Cardiac septum (tissue), 1 donor: ENCODE measurements around the gene CSF3. TPM values are rescaled to one million over a fixed set of nuclear protein-coding genes. Genes with fewer than 3 reads are reported as not detected.

Experiments
- DNase-seq: peaks from one replicate; pipeline ENCODE4 v3.0.0-alpha.2; 2020; ENCODE audit warnings: low spot score
- intact Hi-C: fragments of 100-400 bp; cut with DNase I; formaldehyde crosslinking; loops from one replicate; pipeline ENCODE4 v1.14.0; 2022
- total RNA-seq: library from RNA; stranded (reverse); fragmentation: NEBNext Ultra II Directional; extraction: Animal tissue kit (Norgen Biotek cat#: 25700); gene quantifications from one replicate; pipeline ENCODE4 v1.2.1, GENCODE V29; 2021
- donor health status: DM: no; HTN: no; CAD: no.

The CSF3 gene
- total RNA-seq, 1 donor from 2014 or later: not detected

DNA sequence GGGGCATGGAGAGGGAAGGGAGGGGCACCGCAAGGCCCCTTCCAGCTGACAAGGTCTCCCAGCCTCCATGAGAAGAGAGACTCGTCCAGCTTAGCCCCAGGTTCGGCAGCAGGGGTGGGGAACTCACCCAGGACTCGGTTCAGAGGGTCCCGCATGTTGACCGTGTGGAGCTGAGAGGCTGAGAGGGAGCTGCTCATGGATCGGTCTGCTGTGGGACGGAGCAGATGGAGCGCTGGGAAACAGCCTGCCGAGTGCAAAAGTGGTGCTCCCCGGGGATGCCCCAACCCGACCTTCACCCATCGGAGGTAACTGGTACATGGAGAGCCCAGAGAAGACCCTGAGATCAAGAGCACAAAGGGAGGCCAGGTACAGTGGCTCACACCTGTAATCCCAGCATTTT is 4.9 kb downstream of the CSF3 start:
- DNase-seq: no peak
- intact Hi-C loops: no loop called here

DNA sequence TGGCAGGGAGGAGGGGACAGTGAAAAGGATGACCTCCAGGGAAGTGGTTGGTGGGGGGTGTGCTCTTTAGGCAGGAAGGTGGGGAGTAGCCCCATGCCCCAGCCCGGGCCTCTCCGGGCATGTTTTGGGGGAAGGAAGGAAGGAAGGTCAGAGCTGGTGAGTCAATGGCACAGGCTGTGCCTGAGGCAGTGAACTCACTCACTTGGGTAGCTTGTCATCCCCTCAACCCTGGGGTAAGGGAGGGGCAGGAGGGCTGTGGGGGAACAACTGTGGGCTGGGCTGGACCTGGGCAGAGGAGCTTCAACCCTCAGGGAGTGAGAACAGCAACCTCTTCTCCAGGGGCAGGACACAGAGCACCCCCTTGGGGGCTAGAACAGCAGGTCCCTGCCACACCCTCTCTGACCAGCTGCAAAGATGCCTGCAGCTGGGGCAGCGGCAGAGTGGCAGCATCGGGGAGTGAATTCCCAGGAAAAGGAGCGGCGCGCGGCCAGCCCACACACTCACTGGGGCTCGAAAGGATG is 6.3 kb downstream of the CSF3 start:
- no peak for DNase-seq
- intact Hi-C loops: no loop called here

DNA sequence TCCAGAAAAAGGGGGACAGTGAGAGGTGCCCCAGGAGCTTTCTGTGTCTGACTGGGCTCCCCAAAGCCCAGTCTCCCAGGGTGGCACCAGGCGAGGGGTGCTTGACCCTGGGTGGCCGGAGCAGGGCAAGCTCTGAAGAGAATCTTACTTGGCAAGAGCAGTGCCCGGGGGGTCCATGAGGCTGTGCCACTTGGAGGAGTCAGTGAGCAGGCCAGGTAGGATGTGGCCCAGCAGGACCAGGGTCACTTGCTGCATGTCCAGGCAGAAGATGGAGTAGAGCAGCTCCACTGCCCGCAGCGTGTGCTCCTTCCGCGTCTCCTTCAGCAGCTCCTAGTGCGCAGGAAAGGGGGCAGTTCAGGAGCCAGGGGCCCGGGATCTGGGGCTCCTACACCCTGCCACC is 7.3 kb downstream of the CSF3 start:
- intact Hi-C loops: no loop called here
- DNase-seq: no peak

DNA sequence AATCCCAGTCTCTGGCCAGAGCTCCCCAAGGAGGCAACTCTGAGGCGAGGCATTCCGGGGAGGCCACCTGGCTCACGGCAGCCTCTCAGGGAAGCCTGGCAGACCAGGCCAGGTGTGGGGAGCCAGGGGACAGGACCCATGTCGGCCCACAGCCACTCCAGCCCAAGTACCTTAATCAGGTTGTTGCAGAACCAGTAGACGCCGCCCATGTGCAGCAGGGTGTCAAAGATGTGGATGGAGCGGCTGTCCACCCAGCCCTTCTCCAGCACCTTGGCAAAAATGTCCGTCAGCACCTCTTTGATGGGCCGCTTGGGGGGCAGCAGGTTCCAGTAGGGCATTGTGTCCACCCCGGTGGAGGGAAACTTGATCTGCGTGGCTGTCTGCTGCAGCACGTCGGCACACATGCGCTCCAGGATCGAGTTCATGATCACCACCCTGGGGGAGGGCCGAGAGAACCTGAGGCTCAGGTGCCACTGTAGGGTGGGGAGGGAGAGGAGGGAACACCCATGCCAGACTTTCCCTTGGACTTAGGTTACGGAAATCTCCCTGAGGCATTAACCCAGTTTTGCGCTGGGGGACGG is 7.8 kb downstream of the CSF3 start:
- intact Hi-C loops: no loop called here
- no peak for DNase-seq

DNA sequence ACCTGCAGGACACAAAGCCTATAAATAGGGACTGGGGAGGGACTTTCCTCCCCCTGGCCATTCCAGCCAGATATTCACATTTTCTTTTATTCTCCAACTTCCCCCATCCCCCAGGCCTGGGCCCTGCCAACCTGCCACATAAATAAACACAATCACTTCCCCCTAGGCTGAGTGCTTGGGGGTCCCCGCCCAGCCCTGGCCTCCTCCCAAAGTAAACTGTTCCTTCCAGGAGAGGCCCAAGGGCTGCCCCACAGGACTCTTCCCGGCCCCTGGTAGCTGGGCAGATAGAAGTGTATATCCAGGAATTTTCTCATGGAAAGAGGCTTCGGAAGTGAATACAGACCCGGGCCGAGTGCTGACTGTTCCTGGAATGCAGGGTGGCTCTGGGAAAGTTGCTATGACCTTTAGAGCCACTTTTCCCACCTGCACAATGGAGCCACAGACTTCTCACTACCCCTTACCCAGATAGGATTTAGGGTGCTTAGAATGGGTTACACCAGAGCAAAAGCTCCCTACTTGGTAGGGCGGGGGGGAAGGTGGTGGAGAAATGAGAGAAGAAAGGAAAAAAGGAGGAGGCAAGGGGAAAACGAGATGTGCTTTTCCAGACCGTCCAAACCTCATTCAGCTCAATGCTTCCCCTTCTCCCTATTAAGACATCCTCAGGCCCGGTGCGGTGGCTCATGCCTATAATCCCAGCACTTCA is 8.5 kb downstream of the CSF3 start:
- intact Hi-C loops: no loop called here
- DNase-seq: no peak

DNA sequence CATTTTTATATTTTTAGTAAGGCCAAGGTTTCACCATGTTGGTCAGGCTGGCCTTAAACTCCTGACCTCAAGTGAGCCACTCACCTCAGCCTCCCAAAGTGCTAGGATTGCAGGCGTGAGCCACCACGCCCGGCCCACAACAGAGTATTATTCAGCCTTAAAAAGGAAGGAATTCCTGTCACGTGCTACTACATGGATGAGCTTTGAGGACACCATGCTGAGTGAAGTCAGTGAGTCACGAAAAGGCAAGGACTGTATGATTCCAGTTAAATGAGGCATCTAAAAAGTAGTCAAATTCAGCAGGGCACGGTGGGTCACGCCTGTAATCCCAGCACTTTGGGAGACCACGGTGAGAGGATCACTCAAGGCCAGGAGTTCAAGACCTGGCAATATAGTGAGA is 9.7 kb downstream of the CSF3 start:
- intact Hi-C loops: no loop called here

DNA sequence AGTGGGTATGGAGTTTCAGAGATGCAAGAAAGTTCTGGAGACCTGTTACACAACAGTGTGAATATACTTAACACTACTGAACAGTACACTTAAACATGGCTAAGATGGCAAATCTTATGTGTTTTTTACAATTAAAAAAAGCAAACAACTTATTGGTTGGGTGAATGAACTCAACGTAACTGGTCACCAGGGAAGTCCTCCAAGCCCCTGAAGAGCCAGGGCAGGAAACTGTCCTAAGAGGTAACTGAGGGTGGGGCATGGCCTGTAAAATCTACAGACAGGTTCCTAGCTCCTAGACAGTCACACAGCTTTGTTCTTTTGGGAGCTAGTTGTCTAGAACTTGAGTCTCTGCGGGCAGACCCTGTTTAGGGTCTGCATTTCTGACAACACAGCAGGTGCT is 10.3 kb downstream of the CSF3 start:
- intact Hi-C loops: no loop called here
- DNase-seq: no peak

More for the DNA sequence above, 9.7 kb downstream of the CSF3 start:
- DNase-seq: no peak

DNA sequence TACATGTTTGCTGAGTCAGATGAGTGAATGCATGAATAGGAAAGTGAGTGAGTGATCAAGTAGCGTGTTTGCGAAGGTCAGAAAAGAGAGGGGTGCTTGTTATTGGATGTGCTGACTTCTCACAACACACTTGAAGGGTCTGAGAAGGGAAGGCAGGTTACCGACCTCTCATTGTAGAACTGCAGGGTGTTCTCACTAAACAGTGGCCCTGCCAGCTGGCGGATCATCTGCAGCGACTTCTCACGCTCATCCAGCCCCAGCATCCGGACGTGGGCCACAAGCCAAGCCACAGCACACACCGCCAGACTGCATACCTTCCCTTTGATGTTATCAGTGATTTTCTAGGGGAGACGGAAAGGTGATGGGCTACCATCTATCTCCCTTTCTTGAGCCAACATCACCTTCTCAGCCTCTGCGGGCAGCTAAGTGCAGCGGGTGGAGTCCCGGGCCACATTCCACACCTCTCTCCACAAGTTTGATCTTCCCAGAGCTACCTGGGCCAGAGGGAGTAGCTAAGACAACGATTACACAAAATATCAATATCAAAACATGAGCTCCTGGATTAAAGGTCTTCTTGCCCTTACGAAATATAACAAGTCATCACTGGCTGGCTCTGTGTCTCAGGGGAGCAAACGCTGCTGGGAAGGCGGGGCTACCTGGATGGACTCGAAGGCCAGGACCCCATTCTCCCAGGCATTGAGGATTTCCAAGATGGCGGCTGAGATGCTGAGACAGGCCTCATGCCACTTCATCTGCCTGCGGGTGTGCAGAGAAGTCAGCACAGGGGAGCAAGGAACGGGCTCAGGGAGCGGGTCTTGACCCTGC is 11.0 kb downstream of the CSF3 start:
- no peak for DNase-seq
- intact Hi-C loops: loop anchor here (2.0 kb wide), 1 partner anchor 13 kb away; no protein-coding TSS in a partner anchor

DNA sequence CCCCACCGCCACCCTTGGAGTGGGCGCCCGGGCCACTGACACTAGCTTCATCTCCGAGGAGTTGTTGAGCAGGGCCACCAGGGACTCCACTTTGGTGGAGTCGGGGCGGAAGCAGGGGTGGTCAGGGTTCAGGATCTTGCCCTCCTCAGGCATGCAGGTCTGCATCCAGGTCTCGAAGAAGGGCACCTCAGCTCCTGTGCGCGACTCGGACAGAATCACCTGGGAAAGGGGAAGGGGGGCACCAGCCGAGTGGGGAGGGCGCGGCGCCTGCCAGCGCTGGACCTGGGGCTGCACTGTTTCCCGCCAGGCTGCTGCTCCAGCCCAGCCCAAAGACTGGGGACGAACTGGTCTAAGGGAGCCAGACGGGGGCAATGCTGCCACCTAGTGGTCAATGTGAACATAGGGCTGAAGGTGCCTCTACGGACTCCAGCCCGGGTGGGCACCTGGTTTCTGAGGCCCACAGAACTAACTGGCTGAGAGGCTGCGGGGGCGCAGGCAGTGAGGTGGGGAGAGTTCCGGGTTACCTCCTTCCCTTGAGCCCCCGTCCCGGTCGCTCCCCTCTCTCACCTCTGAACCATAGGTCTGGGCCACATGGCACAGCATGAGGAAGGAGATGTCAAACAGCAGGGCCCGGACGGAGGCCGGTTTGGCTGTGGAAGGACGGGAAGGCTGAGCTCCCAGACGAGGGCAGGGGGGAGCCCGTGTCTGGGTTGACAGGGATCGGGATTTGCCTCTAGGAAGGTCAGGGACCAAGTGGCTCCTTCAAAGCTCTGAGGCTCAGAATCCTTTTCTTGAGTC is 11.8 kb downstream of the CSF3 start:
- intact Hi-C loops: loop anchor here (2.0 kb wide), 1 partner anchor 14 kb away; no protein-coding TSS in a partner anchor
- DNase-seq: peak; percentile 91

DNA sequence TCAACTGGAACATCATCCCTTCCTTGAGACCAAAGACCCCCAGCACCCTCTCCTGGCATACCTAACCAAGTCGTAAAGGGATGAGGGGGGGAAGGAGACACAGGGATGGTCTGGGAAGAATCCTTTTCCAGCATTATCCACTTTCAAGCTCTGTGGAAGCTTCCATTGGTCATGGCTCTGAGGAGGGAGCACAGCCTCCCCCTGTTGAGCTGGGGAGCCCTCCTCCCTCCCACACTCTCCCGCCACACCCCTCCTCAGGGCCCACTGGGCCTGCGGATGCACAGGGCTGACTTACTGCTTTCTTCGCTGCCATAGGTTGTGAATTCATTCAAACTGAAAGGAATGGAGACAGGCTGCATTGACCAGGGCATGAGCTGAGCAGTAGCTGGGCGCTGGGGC is 12.4 kb downstream of the CSF3 start:
- intact Hi-C loops: loop anchor here (2.0 kb wide), 1 partner anchor 15 kb away; no protein-coding TSS in a partner anchor
- DNase-seq: no peak

DNA sequence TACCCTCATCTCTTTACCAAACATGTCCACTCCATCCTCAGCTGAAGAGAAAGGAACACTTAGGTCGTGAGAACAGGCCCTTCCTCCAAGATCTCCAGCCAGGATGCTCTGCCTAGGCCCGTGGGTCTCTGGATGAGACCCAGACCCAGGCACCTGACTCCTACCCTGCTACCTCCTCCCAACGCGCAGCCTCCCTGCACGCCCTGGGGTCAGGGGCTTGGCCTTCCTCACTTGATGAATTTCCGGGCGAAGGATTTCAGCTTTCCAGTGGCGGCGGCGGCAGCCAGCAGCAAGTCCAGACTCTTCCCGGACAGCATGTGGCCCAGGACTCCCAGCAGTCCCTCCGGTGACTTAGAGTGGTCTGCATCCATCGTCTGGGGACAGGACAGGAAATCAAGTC is 13.4 kb downstream of the CSF3 start:
- no peak for DNase-seq
- intact Hi-C loops: no loop called here

DNA sequence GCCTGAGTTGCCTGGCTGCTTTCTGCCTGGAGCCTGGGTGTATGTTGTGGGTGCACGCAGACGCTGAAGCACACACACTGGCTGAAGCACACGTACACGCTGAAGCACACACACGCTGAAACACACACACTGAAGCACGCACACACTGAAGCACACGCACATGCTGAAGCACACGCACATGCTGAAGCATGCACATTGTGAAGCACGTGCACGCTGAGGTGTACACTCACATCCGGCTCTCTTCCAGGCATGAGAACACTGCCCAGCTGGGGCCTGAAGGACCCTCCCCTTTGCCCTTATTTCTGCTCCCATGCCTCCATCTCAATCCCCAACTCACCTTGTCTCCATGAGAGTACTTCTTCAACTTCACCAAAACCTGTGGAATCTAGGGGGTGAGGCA is 16.5 kb downstream of the CSF3 start:
- intact Hi-C loops: loop anchor here (10.0 kb wide), 1 partner anchor 53 kb away; no protein-coding TSS in a partner anchor
- DNase-seq: no peak

DNA sequence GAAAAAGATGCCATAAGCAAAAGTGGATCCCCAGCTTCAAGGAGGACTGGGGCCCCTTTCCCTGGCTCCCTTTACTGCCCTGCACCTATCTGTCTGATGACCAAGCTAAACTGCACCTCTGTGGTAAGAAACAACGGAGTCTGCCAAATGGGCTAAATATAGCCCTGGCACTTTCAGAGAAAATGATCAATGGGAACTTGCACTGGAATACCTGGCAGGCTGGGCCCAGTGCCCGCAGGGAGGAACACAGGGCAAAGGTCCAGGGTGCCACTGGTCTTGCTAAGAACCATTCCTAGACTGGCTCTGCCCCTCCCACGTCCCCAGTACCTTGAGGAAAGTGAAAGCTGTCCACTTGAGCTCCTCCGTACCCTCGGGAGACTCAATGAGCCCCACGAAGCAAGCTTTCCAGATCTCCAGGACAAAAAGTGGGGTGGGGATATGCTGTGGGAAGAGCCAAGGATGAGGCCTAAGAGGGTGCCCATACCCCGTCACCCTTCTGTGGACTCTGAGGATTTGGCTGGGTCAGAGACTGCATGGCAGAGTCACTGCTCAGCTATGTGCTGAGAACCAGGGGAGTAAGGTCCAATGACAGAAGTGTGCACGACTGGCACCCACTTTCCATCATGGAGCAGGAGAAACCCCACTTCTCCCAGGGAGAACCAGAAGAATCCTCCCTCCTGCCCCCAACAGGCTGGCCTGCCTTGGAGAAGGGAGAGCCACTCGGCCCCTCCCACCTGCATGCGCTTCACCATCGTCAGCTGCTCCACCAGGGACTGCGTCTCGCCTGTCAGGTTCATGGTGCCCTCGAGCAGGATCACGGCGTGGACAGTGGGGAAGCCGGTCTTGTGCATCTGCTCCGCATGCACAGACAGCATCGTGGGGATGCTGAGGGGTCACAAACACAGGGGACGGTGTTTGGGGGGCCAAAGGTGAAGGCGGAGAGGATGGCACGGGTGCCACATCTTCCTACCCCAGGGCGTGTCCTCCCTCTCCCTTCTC is 17.4 kb downstream of the CSF3 start:
- no peak for DNase-seq
- intact Hi-C loops: loop anchor here (10.0 kb wide), 1 partner anchor 52 kb away; no protein-coding TSS in a partner anchor

DNA sequence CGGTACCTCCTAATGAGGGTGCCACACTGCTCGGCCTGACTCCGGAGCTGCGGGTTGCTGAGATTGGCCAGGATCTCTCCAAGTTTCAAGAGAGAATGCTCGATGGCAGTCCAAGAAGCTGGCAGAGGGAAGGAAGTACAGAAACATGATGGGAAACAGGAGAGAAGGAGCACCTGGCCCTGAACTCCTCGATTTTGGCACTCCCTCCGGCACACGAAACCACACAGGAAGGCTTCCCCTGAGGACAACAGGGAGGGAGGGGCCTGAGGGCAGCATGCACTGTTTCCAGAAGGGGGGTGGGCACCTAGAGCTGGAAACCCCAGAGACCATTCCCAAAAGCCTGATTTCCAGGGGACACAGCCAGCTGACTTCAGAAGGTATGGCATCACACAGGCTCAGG is 18.1 kb downstream of the CSF3 start:
- intact Hi-C loops: loop anchor here (10.0 kb wide), 1 partner anchor 51 kb away; no protein-coding TSS in a partner anchor
- DNase-seq: no peak

DNA sequence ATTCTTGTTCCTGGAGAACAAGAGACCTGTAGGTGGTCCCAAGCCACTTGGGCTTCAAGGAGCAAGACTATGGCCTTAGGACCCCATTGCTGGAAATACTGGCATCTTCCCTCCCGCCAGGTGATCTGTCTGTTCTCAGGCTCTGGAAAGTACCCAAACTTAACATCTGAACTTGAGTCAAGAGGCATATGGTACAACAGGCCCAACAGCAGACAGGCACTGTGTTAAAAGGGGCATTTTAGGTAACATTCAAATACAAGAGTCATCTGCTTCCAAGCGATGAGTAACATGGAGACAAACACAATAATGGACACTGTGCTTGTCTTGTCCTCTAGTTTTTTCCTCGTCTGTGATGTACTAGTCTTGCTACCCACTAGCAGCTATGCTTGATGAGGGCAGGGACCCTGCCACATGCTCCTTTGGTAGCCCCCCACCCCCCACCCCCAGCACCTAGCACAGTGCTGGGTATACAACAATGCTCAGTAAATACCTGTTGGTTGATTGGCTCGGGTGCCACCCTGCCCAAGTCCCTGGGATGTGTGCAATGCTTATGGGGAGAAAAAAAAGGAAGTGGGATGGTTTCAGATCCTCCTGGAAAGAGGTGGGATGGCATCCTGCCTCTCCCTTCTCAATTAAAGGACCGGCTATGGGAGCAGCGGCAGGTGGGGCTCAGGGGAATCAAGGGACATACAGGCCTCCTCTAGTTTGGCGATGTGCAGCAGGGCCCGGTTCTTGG is 19.4 kb downstream of the CSF3 start:
- intact Hi-C loops: loop anchor here (5.0 to 10.0 kb wide), 2 partner anchors 50 to 78 kb away; no protein-coding TSS in a partner anchor
- DNase-seq: no peak

DNA sequence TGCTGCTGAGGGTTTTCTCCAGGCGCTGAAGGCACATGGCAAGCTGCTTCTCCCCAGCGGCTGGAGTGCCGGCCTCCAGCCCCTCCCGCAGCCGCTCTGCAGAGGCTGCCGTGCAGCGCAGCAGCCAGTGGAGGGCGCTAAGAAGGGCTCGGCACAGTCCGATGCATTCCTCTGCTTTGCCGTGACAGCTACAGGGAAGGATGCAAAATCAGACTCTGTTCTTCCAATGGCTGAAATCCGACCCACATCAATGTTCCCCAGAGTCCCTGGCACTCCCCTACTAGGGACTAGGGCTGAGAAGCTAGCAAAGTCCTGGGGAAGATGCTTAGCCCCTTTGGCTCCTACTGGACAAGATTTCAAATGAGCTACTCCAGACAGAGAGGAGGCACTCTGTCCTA is 19.9 kb downstream of the CSF3 start:
- intact Hi-C loops: loop anchor here (5.0 to 10.0 kb wide), 2 partner anchors 50 to 77 kb away; no protein-coding TSS in a partner anchor
- DNase-seq: no peak

DNA sequence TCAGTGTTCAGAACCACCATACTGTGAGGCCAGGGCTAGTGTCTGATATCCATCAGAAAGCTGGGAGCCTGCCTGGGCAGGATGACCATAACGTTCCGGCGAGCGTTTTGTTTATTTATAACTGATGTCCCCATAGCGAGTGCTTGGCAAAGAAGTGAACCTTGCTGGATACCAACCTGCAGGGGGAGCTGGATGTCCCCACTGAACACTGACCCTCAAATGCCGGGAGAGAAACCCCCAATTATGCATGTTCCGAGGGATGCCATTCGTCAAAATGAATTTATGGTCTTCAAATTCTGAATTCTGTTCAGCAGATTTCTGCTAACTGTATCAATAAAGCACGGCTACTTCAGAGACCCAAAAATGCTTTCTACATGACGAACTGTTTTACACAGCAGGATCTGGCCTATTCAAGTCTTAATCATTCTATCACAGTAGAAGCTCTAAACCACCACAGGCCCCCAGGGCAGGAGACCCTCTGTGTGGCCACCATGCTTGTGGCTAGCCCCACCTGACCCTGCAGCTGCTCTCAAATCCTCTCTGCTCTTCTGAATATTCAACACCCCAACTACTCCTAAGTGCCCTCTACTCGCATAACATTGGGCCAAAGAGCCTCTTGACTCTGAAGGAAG is 23.8 kb downstream of the CSF3 start:
- DNase-seq: no peak
- intact Hi-C loops: loop anchor here (5.0 to 10.0 kb wide), 2 partner anchors 46 to 73 kb away; no protein-coding TSS in a partner anchor
